ENCODE measurements around the gene ZFTA.

DNA sequence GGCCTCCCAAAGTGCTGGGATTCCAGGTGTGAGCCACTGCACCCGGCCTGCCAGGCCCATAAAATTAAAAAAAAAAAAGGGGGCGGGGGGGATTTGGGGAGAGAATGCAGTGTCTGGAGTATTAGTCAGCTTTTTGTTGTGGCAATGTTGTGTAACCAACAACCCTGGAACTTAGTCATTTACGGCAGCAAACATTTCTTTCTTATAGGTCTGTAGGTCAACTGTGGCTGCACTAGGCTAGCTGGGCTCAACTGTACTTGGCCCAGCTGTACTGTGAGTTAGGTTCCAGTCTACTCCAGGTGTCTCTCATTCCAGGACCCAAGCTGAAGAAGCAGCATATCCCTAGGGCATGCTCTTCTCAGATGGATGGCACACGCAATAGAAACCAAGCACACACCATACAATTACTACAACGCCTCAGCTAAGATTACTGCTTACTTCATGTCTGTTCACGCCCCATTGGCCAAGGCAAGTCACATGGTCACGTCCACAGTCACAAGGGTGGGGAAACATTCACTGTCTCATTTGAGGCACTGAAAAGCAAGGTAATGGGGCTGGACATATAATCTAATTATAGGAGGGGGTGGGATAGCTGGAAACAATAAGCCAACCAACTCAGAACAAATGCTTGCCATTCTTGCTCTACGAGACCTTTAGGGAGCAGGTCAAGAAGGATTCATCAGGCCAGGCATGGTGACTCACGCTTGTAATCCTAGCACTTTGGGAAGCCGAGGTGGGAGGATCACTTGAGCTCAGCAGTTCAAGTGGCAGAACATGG lies 34.3 kb upstream of the ZFTA start:
- TF ChIP-seq, protein P1, sequence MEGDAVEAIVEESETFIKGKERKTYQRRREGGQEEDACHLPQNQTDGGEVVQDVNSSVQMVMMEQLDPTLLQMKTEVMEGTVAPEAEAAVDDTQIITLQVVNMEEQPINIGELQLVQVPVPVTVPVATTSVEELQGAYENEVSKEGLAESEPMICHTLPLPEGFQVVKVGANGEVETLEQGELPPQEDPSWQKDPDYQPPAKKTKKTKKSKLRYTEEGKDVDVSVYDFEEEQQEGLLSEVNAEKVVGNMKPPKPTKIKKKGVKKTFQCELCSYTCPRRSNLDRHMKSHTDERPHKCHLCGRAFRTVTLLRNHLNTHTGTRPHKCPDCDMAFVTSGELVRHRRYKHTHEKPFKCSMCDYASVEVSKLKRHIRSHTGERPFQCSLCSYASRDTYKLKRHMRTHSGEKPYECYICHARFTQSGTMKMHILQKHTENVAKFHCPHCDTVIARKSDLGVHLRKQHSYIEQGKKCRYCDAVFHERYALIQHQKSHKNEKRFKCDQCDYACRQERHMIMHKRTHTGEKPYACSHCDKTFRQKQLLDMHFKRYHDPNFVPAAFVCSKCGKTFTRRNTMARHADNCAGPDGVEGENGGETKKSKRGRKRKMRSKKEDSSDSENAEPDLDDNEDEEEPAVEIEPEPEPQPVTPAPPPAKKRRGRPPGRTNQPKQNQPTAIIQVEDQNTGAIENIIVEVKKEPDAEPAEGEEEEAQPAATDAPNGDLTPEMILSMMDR (IDR thresholded peaks at IDR 0.05; ENCODE audit: low read depth, low read length): no peak
- TF ChIP-seq POLR2A (IDR thresholded peaks at IDR 0.05; ENCODE audit: extremely low read depth, insufficient read length) (no peak), MYC (IDR thresholded peaks at IDR 0.05; ENCODE audit: low read depth, low read length) (no peak)
- TF ChIP-seq, protein P2, sequence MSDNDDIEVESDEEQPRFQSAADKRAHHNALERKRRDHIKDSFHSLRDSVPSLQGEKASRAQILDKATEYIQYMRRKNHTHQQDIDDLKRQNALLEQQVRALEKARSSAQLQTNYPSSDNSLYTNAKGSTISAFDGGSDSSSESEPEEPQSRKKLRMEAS (IDR thresholded peaks at IDR 0.05; ENCODE audit: low read depth, low read length): peak; percentile 87

Data from NB4 (cell line).